ENCODE results near the gene SPRR5. TPM values are rescaled to one million over a fixed set of nuclear protein-coding genes. Genes with fewer than 3 reads are reported as not detected.

SPRR5 gene
- total and polyA plus RNA-seq, 4 donors = not detected

DNA sequence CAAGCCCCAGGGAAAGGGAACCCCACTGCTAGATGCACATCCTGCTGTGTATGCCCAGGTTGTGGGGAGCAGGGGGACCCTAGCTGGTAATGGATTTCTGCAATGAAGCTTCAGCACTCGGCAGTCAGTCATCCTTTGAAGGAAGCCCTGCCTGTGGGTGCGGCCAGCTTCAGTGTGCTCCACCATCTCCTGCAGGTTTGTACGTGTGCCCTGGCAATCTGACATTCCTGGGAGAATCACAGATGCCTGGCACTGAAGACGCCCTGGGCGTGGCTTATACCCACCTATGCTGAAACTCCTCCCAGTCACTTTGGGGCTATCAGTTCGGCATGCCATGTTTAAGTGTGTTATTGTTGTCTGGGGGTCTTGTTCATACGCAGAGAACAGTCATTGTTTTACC, 6.8 kb downstream of the SPRR5 start:
- WGBS = 78% methylated on average over 7 of the region's 7 CpGs
- DNase-seq (ENCODE audit: low spot score) = no peak
- H3K27me3 ChIP-seq (ENCODE audit: control insufficient read depth in 4 of 4, insufficient read depth in 4 of 4, low read length in 3 of 4) = no peaks in the 10 kb centered on the region
- H3K36me3 ChIP-seq (ENCODE audit: control insufficient read depth in 4 of 4, insufficient read depth in 3 of 4, low read depth in 1 of 4, low read length in 3 of 4) = no peaks in the 10 kb centered on the region
- no peak overlapping the region for H3K4me3 ChIP-seq (ENCODE audit: low read depth in 1 of 3, low read length in 3 of 3)
- no peak overlapping the region for H3K27ac ChIP-seq (ENCODE audit: low read depth in 1 of 2, low read length in 2 of 2)
- TF ChIP-seq HNF4A (conservative IDR thresholded peaks at IDR 0.05) (no peak), NR2F2 (IDR thresholded peaks at IDR 0.05) (no peak), JUND (IDR thresholded peaks at IDR 0.05) (no peak), FOXA1 (IDR thresholded peaks at IDR 0.05) (no peak), FOXA2 (IDR thresholded peaks at IDR 0.05) (no peak), YY1 (IDR thresholded peaks at IDR 0.05) (no peak), TAF1 (conservative IDR thresholded peaks at IDR 0.05) (no peak), GABPA (IDR thresholded peaks at IDR 0.05 in 1 of 2, conservative IDR thresholded peaks at IDR 0.05 in 1 of 2) (no peak), RXRA (IDR thresholded peaks at IDR 0.05) (no peak)
- TF ChIP-seq, protein P1, sequence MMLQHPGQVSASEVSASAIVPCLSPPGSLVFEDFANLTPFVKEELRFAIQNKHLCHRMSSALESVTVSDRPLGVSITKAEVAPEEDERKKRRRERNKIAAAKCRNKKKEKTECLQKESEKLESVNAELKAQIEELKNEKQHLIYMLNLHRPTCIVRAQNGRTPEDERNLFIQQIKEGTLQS (IDR thresholded peaks at IDR 0.05) = no peak
- TF ChIP-seq, protein P2, sequence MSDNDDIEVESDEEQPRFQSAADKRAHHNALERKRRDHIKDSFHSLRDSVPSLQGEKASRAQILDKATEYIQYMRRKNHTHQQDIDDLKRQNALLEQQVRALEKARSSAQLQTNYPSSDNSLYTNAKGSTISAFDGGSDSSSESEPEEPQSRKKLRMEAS (IDR thresholded peaks at IDR 0.05) = no peak
- H3K9me3 ChIP-seq (ENCODE audit: control insufficient read depth in 4 of 4, low read length in 3 of 4) = no peaks in the 10 kb centered on the region
- peaks cover 0 to under 1% (median 0%) of the 10 kb centered on the region in 4 donors for H3K4me1 ChIP-seq (ENCODE audit: control insufficient read depth in 4 of 4, insufficient read depth in 4 of 4, low read length in 3 of 4)
- no peak overlapping the region for H3K9ac ChIP-seq (ENCODE audit: low read depth in 1 of 2, low read length in 2 of 2)

DNA sequence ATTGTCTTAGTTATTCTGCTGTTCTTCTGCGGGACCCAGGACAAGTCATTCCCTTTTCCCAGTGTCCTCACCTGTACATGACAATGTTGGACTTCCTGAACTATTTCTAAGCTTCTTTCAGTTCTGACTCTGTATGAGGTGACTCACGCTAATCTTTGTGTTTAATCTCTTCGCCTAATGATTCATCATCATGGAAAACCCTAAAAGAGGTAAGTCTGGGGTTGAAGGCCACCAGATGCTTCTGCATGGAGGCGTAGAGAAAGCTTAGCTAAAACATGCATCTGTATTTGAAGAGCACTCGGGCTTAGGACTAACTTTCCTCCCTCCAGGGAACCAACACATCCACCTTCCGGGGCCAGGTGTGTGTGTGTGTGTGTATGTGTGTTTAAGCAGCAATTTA, 7.4 kb downstream of the SPRR5 start:
- peaks cover 0 to 7% (median 3%) of the 10 kb centered on the region in 4 donors for H3K4me1 ChIP-seq (ENCODE audit: control insufficient read depth in 4 of 4, insufficient read depth in 4 of 4, low read length in 3 of 4)
- no peaks in the 10 kb centered on the region for H3K27me3 ChIP-seq (ENCODE audit: control insufficient read depth in 4 of 4, insufficient read depth in 4 of 4, low read length in 3 of 4)
- no peak overlapping the region for H3K9ac ChIP-seq (ENCODE audit: low read depth in 1 of 2, low read length in 2 of 2)
- TF ChIP-seq HNF4G (IDR thresholded peaks at IDR 0.05) (no peak), RAD21 (IDR thresholded peaks at IDR 0.05) (no peak), TAF1 (conservative IDR thresholded peaks at IDR 0.05) (no peak), FOXA2 (IDR thresholded peaks at IDR 0.05) (no peak), HNF4A (conservative IDR thresholded peaks at IDR 0.05) (no peak), YY1 (IDR thresholded peaks at IDR 0.05) (no peak), JUND (IDR thresholded peaks at IDR 0.05) (no peak), GABPA (IDR thresholded peaks at IDR 0.05 in 1 of 2, conservative IDR thresholded peaks at IDR 0.05 in 1 of 2) (no peak)
- TF ChIP-seq, protein P2 (IDR thresholded peaks at IDR 0.05) = no peak
- TF ChIP-seq, protein P3, sequence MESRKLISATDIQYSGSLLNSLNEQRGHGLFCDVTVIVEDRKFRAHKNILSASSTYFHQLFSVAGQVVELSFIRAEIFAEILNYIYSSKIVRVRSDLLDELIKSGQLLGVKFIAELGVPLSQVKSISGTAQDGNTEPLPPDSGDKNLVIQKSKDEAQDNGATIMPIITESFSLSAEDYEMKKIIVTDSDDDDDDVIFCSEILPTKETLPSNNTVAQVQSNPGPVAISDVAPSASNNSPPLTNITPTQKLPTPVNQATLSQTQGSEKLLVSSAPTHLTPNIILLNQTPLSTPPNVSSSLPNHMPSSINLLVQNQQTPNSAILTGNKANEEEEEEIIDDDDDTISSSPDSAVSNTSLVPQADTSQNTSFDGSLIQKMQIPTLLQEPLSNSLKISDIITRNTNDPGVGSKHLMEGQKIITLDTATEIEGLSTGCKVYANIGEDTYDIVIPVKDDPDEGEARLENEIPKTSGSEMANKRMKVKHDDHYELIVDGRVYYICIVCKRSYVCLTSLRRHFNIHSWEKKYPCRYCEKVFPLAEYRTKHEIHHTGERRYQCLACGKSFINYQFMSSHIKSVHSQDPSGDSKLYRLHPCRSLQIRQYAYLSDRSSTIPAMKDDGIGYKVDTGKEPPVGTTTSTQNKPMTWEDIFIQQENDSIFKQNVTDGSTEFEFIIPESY (IDR thresholded peaks at IDR 0.05) = no peak
- TF ChIP-seq, protein P4, sequence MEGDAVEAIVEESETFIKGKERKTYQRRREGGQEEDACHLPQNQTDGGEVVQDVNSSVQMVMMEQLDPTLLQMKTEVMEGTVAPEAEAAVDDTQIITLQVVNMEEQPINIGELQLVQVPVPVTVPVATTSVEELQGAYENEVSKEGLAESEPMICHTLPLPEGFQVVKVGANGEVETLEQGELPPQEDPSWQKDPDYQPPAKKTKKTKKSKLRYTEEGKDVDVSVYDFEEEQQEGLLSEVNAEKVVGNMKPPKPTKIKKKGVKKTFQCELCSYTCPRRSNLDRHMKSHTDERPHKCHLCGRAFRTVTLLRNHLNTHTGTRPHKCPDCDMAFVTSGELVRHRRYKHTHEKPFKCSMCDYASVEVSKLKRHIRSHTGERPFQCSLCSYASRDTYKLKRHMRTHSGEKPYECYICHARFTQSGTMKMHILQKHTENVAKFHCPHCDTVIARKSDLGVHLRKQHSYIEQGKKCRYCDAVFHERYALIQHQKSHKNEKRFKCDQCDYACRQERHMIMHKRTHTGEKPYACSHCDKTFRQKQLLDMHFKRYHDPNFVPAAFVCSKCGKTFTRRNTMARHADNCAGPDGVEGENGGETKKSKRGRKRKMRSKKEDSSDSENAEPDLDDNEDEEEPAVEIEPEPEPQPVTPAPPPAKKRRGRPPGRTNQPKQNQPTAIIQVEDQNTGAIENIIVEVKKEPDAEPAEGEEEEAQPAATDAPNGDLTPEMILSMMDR (IDR thresholded peaks at IDR 0.05; ENCODE audit: low read depth, low read length, missing input control) = no peak
- TF ChIP-seq, protein P1 (IDR thresholded peaks at IDR 0.05) = no peak
- no peak overlapping the region for H3K27ac ChIP-seq (ENCODE audit: low read depth in 1 of 2, low read length in 2 of 2)
- WGBS = 86% methylated on average over 6 of the region's 6 CpGs
- DNase-seq (ENCODE audit: low spot score) = no peak
- no peaks in the 10 kb centered on the region for H3K9me3 ChIP-seq (ENCODE audit: control insufficient read depth in 4 of 4, low read length in 3 of 4)
- no peaks in the 10 kb centered on the region for H3K36me3 ChIP-seq (ENCODE audit: control insufficient read depth in 4 of 4, insufficient read depth in 3 of 4, low read depth in 1 of 4, low read length in 3 of 4)
- no peak overlapping the region for H3K4me3 ChIP-seq (ENCODE audit: low read depth in 1 of 3, low read length in 3 of 3)

All from liver (tissue), 9 donors.